NCI-H2196 (cell line): Measurements from ENCODE around the gene FOXF1.

Experiments
- DNase-seq: peaks from one replicate; lab custom pipeline; 2025; ENCODE audit not compliant: unreplicated experiment; lab: John Stamatoyannopoulos, UW

Gene FOXF1

GRCh38 chr16:86554599-86554916 is 44.2 kb downstream of the FOXF1 start:
- no peak for DNase-seq

DNA sequence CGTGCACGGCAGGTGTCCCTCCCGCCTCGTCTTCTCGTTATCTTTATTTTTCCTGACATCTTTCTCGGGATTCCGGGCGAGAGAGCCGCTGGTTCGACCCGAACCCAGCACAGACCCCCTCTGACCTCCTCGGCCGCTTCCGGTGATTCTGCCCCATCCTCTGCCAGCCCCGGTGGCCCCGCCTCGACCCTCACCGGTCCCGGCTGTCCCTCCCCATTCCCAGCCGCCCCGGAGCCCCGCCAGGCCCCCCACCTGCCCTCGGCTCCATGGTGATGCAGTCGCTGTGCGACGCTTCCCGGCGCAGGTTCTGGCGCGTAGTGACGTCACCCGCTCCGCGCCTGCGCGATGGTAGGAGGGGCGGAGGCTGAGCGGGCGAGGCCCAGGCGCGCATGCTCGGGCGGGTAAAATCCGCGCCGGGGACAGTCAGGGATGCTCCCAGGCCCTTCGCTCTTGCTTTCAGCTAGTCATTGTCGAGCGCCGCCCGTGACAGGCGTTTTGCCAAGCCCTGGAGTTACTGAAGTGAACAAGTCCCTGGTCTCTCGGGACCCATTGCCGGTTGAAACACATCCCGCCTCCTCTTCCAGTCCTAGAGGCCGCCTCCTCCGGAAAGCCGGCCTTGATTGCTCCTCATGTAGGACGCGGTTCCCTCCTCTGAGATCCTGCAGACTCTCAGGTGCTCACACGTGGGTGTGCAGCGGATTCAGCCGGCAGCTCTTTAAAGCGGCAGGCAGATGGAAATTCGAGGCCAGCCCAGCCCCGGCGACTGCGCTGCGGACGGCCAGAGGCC is 44.8 kb downstream of the FOXF1 start, which contains the start of gene MTHFSD:
Gene MTHFSD (minus strand): TSS at position 319 of the 787 bp plus-strand sequence. CDS start 51 bp downstream, at position 268.
- DNase-seq, result peak; percentile 82

- DNase-seq, result no peak
These were observed 45.4 kb downstream of the FOXF1 start for GRCh38 chr16:86555704-86556075.

DNA sequence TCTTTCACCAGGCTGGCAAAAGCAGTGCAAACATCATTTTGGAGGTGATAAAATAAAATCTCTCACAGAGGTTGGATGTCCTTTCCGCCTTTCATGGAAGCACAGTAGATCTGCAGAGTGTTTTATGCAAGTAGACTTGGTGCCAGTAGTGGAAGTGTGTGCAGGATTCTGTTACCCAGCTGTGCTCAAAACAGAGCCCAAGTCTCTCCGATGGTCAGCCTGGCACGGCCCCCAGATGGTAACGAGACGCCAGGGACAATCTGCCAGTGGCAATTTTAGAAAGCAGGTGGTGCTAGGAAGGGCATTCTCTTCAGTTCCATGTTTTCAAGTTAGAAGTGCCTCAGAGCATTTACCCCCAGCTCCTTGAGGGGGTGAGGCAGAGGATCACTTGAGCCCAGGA is 46.2 kb downstream of the FOXF1 start:
- no peak for DNase-seq

DNA sequence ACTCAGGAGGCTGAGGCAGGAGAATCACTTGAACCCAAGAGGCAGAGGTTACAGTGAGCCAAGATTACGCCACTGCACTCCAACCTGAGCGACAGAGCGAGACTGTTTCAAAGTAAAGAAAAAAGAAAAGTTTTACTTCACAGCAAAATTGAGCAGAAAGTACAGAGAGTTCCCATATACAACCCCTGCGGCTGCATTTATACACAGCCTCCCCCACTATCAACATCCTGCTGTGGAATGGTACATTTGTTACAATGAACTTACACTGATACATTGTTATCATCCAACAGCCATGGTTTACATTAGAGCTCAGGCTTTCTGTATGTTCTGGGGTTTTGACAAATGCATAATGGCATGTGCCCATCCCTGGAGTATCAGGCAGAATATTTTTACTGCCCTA is 47.3 kb downstream of the FOXF1 start:
- DNase-seq, result no peak

- no peak for DNase-seq
These were observed 48.2 kb downstream of the FOXF1 start for GRCh38 chr16:86558355-86559193.

DNA sequence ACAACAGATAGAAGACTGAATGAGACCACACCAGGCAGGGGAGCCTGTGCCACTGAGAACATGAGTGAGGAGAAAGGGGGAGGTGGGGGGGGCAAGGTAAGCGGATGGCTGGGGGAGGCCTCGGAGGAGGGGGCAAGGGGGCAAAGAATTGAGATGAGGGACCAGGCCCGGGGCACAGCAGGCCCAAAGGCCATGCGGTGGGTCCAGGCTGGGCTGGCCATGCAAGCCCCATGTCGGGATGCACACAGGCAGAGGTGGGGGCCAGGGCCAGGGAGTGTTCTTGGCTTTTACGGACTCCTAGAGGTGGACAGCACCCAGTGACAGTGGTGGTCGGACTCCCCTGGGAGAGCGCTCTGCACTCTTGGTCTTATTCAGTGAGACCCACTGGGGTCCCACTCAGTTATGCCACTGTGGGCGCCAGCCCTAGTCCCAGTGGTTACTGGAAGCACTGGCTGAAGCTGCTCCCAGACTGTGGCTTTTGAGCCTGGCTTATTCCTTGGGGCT is 49.5 kb downstream of the FOXF1 start:
- no peak for DNase-seq

- no peak for DNase-seq
These were observed 52.0 kb downstream of the FOXF1 start for GRCh38 chr16:86562356-86562755.

- peak; percentile 77 for DNase-seq
These were observed 53.4 kb downstream of the FOXF1 start for GRCh38 chr16:86563469-86564345.
